ENCODE results near the gene TBC1D10B.
"Not testable (repeated sequence)": the region's sequence is repeated elsewhere in the genome, so short reads cannot be mapped to it uniquely, and the experiment has no call there.

Gene TBC1D10B

DNA sequence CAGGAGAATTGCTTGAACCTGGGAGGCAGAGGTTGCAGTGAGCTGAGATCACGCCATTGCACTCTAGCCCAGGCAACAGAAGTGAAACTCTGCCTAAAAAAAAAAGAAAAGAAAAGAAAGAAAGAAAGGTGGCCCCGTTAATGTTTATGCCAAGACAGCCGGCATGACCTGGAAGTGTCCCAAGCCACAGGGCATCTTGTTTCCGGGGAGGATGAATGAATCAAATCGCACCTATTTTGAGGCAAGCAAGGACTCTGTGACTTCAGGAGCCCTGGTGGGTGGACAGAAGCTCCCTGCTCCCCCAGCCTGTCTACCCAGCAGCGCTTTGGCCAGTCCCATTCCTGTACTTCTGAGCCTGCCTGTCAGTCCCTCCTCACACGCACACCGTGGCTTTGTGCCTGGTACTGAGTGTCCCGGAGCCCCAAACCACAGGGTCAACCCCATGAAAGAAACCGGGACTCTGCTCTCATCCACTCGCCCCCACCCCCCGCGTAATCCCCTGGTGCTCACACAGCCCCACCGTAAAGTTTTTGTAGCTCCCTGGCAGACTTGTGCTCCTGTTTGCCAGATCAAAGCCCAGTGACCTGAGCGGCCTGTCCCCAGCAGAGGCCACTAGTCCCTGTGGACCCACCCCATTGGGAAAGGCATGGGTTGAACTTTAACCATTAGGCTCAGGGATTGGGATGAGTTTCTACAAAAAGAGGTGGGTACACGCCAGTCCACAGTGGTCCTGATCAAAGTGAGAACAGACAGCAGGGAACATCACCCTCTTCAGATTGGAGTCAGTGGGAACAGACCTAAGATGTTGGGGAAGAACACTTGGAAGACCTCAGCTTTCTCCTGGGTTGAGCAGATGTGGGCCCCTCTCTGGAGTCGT lies 34.5 kb downstream of the TBC1D10B start:
- no peaks in the 10 kb centered on the region for H3K9me2 ChIP-seq (ENCODE audit: low read depth, low read length)
- no peaks in the 10 kb centered on the region for H3K9me3 ChIP-seq (ENCODE audit: low read length)
- peaks cover 59% of the 10 kb centered on the region for H3K4me1 ChIP-seq (ENCODE audit: insufficient read depth, low read length, severe bottlenecking)
- H3K79me2 ChIP-seq (ENCODE audit: insufficient read depth, low read length): peaks cover 18% of the 10 kb centered on the region
- H3K4me3 ChIP-seq (ENCODE audit: low read depth, low read length, poor library complexity, severe bottlenecking): peak overlapping the region; percentile 70
- H3K36me3 ChIP-seq (ENCODE audit: insufficient read depth, low read length): peaks cover 4% of the 10 kb centered on the region; the same call in 1 of the 2 replicates
- TF ChIP-seq CTCF (IDR thresholded peaks at IDR 0.05; ENCODE audit: low read length) (no peak), EZH2 (IDR thresholded peaks at IDR 0.05; ENCODE audit: borderline replicate concordance, low read length) (no peak)
- H3F3A ChIP-seq (ENCODE audit: insufficient read depth, low read length): no peaks in the 10 kb centered on the region
- no peaks in the 10 kb centered on the region for H4K20me1 ChIP-seq (ENCODE audit: insufficient read depth, low read length)
- no peak overlapping the region for H2AFZ ChIP-seq (ENCODE audit: low read length)
- H3K27ac ChIP-seq (ENCODE audit: low read depth, low read length, poor library complexity, severe bottlenecking): peak overlapping the region; percentile 96
- H3K9ac ChIP-seq (ENCODE audit: low read length): peak overlapping the region; percentile 65
- H3K27me3 ChIP-seq (ENCODE audit: insufficient read depth, low read length): no peaks in the 10 kb centered on the region
- peak overlapping the region; percentile 77 for H3K4me2 ChIP-seq (ENCODE audit: low read length)

GRCh38 chr16:30335028-30335597 lies 35.2 kb downstream of the TBC1D10B start:
- peaks cover 24% of the 10 kb centered on the region for H3K79me2 ChIP-seq (ENCODE audit: insufficient read depth, low read length)
- not testable (repeated sequence) for H3K9me2 ChIP-seq (ENCODE audit: low read depth, low read length); H2AFZ ChIP-seq (ENCODE audit: low read length); H3K27me3 ChIP-seq (ENCODE audit: insufficient read depth, low read length); H3K36me3 ChIP-seq (ENCODE audit: insufficient read depth, low read length); H4K20me1 ChIP-seq (ENCODE audit: insufficient read depth, low read length); H3K9me3 ChIP-seq (ENCODE audit: low read length); H3F3A ChIP-seq (ENCODE audit: insufficient read depth, low read length)
- H3K4me2 ChIP-seq (ENCODE audit: low read length): peak overlapping the region; percentile 77
- peak overlapping the region; percentile 78 for H3K9ac ChIP-seq (ENCODE audit: low read length)
- peak overlapping the region; percentile 70 for H3K4me3 ChIP-seq (ENCODE audit: low read depth, low read length, poor library complexity, severe bottlenecking)
- peaks cover 59% of the 10 kb centered on the region for H3K4me1 ChIP-seq (ENCODE audit: insufficient read depth, low read length, severe bottlenecking)
- H3K27ac ChIP-seq (ENCODE audit: low read depth, low read length, poor library complexity, severe bottlenecking): peak overlapping the region; percentile 96

DNA sequence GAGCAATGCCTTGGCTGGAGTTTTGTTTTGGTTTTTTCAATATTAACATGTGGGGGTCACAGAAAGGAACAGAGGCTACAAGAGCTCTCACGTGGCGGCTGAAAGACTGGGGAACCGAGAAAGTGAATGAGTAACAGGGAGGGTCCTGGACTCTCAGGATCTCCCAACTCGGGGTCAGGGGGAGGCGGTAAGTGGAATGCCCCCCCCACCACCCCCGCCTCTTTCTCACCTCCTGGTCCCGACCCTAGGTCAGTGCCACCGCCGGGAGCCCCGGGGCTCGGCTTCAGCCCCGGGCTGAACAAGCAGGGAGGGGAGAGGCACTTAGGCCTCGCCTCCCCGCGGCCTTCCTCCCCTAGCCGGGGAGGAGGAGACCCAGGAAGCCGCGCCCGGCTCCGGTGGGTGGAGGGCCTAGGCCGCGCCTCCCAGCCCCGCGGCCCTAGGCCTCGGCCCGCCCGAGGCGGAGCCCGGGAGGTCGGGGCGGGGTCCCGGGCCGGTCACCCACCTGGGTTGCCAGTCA lies 35.8 kb downstream of the TBC1D10B start:
- H3K79me2 ChIP-seq (ENCODE audit: insufficient read depth, low read length): peaks cover 27% of the 10 kb centered on the region
- H3K9ac ChIP-seq (ENCODE audit: low read length): peak overlapping the region; percentile 73
- H3K9me3 ChIP-seq (ENCODE audit: low read length); H3F3A ChIP-seq (ENCODE audit: insufficient read depth, low read length); H3K36me3 ChIP-seq (ENCODE audit: insufficient read depth, low read length); H3K9me2 ChIP-seq (ENCODE audit: low read depth, low read length); H4K20me1 ChIP-seq (ENCODE audit: insufficient read depth, low read length); H2AFZ ChIP-seq (ENCODE audit: low read length); H3K27me3 ChIP-seq (ENCODE audit: insufficient read depth, low read length): not testable (repeated sequence)
- peaks cover 58% of the 10 kb centered on the region for H3K4me1 ChIP-seq (ENCODE audit: insufficient read depth, low read length, severe bottlenecking)
- H3K4me3 ChIP-seq (ENCODE audit: low read depth, low read length, poor library complexity, severe bottlenecking): peak overlapping the region; percentile 70
- peak overlapping the region; percentile 82 for H3K27ac ChIP-seq (ENCODE audit: low read depth, low read length, poor library complexity, severe bottlenecking)
- H3K4me2 ChIP-seq (ENCODE audit: low read length): peak overlapping the region; percentile 34; the same call in 1 of the 2 replicates

GRCh38 chr16:30324220-30324619 lies 46.1 kb downstream of the TBC1D10B start:
- H3K9me3 ChIP-seq (ENCODE audit: low read length); H2AFZ ChIP-seq (ENCODE audit: low read length); H3K4me3 ChIP-seq (ENCODE audit: low read depth, low read length, poor library complexity, severe bottlenecking); H3K9ac ChIP-seq (ENCODE audit: low read length); H4K20me1 ChIP-seq (ENCODE audit: insufficient read depth, low read length); H3K27me3 ChIP-seq (ENCODE audit: insufficient read depth, low read length); H3F3A ChIP-seq (ENCODE audit: insufficient read depth, low read length); H3K36me3 ChIP-seq (ENCODE audit: insufficient read depth, low read length); H3K9me2 ChIP-seq (ENCODE audit: low read depth, low read length): not testable (repeated sequence)
- H3K4me2 ChIP-seq (ENCODE audit: low read length): peak overlapping the region; percentile 29; the same call in 1 of the 2 replicates
- H3K79me2 ChIP-seq (ENCODE audit: insufficient read depth, low read length): peaks cover 56% of the 10 kb centered on the region
- peaks cover 44% of the 10 kb centered on the region for H3K4me1 ChIP-seq (ENCODE audit: insufficient read depth, low read length, severe bottlenecking)
- peak overlapping the region; percentile 94 for H3K27ac ChIP-seq (ENCODE audit: low read depth, low read length, poor library complexity, severe bottlenecking)

DNA sequence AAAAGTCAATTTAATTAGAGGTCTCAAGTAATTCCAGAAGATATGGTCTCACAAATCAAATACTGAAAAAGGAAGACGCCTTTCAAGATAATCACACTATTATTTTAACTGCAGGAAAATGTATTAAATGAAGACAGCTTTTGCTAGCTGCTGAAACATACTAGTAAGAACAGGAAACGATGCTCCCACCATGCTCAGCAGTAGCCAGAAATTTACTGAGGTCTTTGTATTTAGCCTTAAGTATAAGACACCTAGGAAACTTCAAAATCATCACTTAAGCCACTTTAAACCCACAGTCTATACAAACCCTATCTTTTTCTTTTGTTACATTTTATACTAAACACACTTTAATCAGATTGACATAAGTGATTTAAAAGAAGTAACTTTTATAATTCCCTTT lies 51.6 kb downstream of the TBC1D10B start:
- not testable (repeated sequence) for H3K4me3 ChIP-seq (ENCODE audit: low read depth, low read length, poor library complexity, severe bottlenecking); H3K9ac ChIP-seq (ENCODE audit: low read length); H4K20me1 ChIP-seq (ENCODE audit: insufficient read depth, low read length); H3F3A ChIP-seq (ENCODE audit: insufficient read depth, low read length); H3K4me2 ChIP-seq (ENCODE audit: low read length); H3K36me3 ChIP-seq (ENCODE audit: insufficient read depth, low read length); H3K9me2 ChIP-seq (ENCODE audit: low read depth, low read length); H2AFZ ChIP-seq (ENCODE audit: low read length); H3K9me3 ChIP-seq (ENCODE audit: low read length); H3K27ac ChIP-seq (ENCODE audit: low read depth, low read length, poor library complexity, severe bottlenecking); H3K27me3 ChIP-seq (ENCODE audit: insufficient read depth, low read length)
- peaks cover 22% of the 10 kb centered on the region for H3K4me1 ChIP-seq (ENCODE audit: insufficient read depth, low read length, severe bottlenecking)
- peaks cover 52% of the 10 kb centered on the region for H3K79me2 ChIP-seq (ENCODE audit: insufficient read depth, low read length)

- H3K4me2 ChIP-seq (ENCODE audit: low read length); H3K9ac ChIP-seq (ENCODE audit: low read length); H2AFZ ChIP-seq (ENCODE audit: low read length); H3K4me3 ChIP-seq (ENCODE audit: low read depth, low read length, poor library complexity, severe bottlenecking); H3F3A ChIP-seq (ENCODE audit: insufficient read depth, low read length); H3K9me3 ChIP-seq (ENCODE audit: low read length); H3K9me2 ChIP-seq (ENCODE audit: low read depth, low read length); H3K27me3 ChIP-seq (ENCODE audit: insufficient read depth, low read length); H4K20me1 ChIP-seq (ENCODE audit: insufficient read depth, low read length); H3K36me3 ChIP-seq (ENCODE audit: insufficient read depth, low read length); H3K27ac ChIP-seq (ENCODE audit: low read depth, low read length, poor library complexity, severe bottlenecking): not testable (repeated sequence)
- peaks cover 14% of the 10 kb centered on the region for H3K4me1 ChIP-seq (ENCODE audit: insufficient read depth, low read length, severe bottlenecking)
- peaks cover 25% of the 10 kb centered on the region for H3K79me2 ChIP-seq (ENCODE audit: insufficient read depth, low read length)
Measured at GRCh38 chr16:30310937-30311336, 59.4 kb downstream of the TBC1D10B start.

Measured in OCI-LY1 (cell line).